ENCODE data around the gene COBL.

The COBL gene

GRCh38 chr7:51186531-51186930 lies 130.1 kb downstream of the COBL start:
- no peak for DNase-seq

- no peak for DNase-seq
These were observed 133.9 kb downstream of the COBL start for GRCh38 chr7:51182636-51183166.

- no peak for DNase-seq
These were observed 136.5 kb downstream of the COBL start for GRCh38 chr7:51180092-51180491.

- DNase-seq = no peak
These were observed 140.6 kb downstream of the COBL start for GRCh38 chr7:51175992-51176388.

GRCh38 chr7:51175316-51175991 lies 141.2 kb downstream of the COBL start:
- DNase-seq = no peak

GRCh38 chr7:51165337-51165736 lies 151.3 kb downstream of the COBL start:
- no peak for DNase-seq

GRCh38 chr7:51162724-51163329 lies 153.8 kb downstream of the COBL start:
- no peak for DNase-seq

- no peak for DNase-seq
These were observed 154.7 kb downstream of the COBL start for GRCh38 chr7:51161937-51162336.

GRCh38 chr7:51160990-51161615 lies 155.5 kb downstream of the COBL start:
- DNase-seq = no peak

- no peak for DNase-seq
These were observed 156.2 kb downstream of the COBL start for GRCh38 chr7:51160411-51160810.

- DNase-seq = no peak
These were observed 157.7 kb downstream of the COBL start for GRCh38 chr7:51158742-51159445.

GRCh38 chr7:51158211-51158610 lies 158.4 kb downstream of the COBL start:
- DNase-seq = no peak

GRCh38 chr7:51154201-51154600 lies 162.4 kb downstream of the COBL start:
- no peak for DNase-seq

- no peak for DNase-seq
These were observed 163.9 kb downstream of the COBL start for GRCh38 chr7:51152706-51153200.

- DNase-seq = no peak
These were observed 165.2 kb downstream of the COBL start for GRCh38 chr7:51151455-51151854.

- no peak for DNase-seq
These were observed 166.4 kb downstream of the COBL start for GRCh38 chr7:51150193-51150592.

- DNase-seq = no peak
These were observed 168.4 kb downstream of the COBL start for GRCh38 chr7:51148216-51148615.

GRCh38 chr7:51146816-51147586 lies 169.6 kb downstream of the COBL start:
- DNase-seq = no peak

- no peak for DNase-seq
These were observed 172.4 kb downstream of the COBL start for GRCh38 chr7:51144178-51144577.

- no peak for DNase-seq
These were observed 173.7 kb downstream of the COBL start for GRCh38 chr7:51142741-51143385.

GRCh38 chr7:51141451-51142003 lies 175.1 kb downstream of the COBL start:
- DNase-seq = no peak

Data from NCI-H1417 treated with DMSO at 0.1 percent for 48 hours (cell line).